ENCODE data around the gene PPFIBP2. TPM values are rescaled to one million over a fixed set of nuclear protein-coding genes. Genes with fewer than 3 reads are reported as not detected.

PPFIBP2 gene
- total RNA-seq, 1 donor from 2014 or later = 8.7 TPM

DNA sequence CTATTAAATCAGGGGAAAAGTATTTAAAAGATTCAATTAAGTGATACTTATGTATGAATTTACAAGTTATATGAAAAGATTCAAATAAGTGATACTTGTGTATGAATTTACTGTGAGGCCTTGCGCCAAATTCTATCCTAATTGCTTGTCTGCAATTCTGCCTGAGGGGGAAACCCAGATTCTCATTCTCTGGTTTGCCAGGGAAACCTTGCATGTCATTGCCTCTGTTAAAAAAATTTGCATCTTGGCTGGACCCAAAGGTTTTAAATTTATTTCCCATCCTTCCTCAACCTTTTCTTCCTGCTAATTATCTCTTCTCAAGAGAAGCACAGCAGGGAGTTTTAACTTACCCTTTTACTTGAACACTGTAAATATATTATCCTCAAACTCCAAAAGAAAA lies 14.7 kb upstream of the PPFIBP2 start:
- H3K4me1 ChIP-seq = peaks cover 8% of the 10 kb centered on the region
- peak overlapping the region; percentile 31 for H3K4me2 ChIP-seq
- peaks cover 4% of the 10 kb centered on the region for H3F3A ChIP-seq (ENCODE audit: low read depth)
- no peak overlapping the region for H3K9ac ChIP-seq
- no peaks in the 10 kb centered on the region for H3K27me3 ChIP-seq
- H3K79me2 ChIP-seq (ENCODE audit: low read depth) = no peaks in the 10 kb centered on the region
- H3K36me3 ChIP-seq = no peaks in the 10 kb centered on the region
- no peaks in the 10 kb centered on the region for H3K9me3 Mint-ChIP-seq
- no peaks in the 10 kb centered on the region for H4K20me1 ChIP-seq (ENCODE audit: low read depth)
- H3K27me3 Mint-ChIP-seq (ENCODE audit: insufficient read depth, low read depth) = no peaks in the 10 kb centered on the region
- no peaks in the 10 kb centered on the region for H3K36me3 Mint-ChIP-seq
- H3K4me1 Mint-ChIP-seq = no peaks in the 10 kb centered on the region
- no peak overlapping the region for H3K27ac Mint-ChIP-seq
- TF ChIP-seq EZH2 (IDR thresholded peaks at IDR 0.05) = no peak
- no peak overlapping the region for H3K4me3 Mint-ChIP-seq
- no peak overlapping the region for H3K4me3 ChIP-seq
- H2AFZ ChIP-seq (replicated peaks) = no peak overlapping the region
- no peak for DNase-seq (ENCODE audit: low spot score)
- H3K27ac ChIP-seq = no peak overlapping the region
- H3K9me3 ChIP-seq (ENCODE audit: low read depth) = no peaks in the 10 kb centered on the region

DNA sequence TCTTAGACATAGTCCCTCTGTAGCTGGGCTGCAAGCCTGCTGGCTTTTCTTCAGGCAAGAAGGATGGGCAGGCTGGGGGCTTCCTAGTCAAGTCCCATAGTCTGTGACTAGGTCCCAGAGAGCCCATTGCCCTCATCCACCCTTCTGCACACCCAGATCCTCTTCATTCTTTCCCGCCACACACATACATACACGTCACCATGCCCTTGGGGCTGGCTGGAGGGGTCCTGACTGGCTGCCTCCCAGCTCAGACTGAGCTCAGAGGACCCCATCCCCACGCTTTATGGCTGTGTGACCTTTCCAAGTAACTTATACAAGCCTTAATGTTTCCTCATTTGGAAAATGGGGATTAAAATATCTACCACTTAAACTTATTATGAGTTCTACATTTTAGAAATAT lies 13.5 kb upstream of the PPFIBP2 start:
- Mint-ChIP-seq H3K27me3 (ENCODE audit: insufficient read depth, low read depth) (no peaks in the 10 kb centered on the region), H3K27ac (no peak overlapping the region), H3K4me3 (no peak overlapping the region), H3K36me3 (no peaks in the 10 kb centered on the region), H3K4me1 (no peaks in the 10 kb centered on the region), H3K9me3 (no peaks in the 10 kb centered on the region)
- peaks cover 4% of the 10 kb centered on the region for H3F3A ChIP-seq (ENCODE audit: low read depth)
- no peaks in the 10 kb centered on the region for H3K27me3 ChIP-seq
- H3K4me3 ChIP-seq = no peak overlapping the region
- H2AFZ ChIP-seq (replicated peaks) = no peak overlapping the region
- no peaks in the 10 kb centered on the region for H4K20me1 ChIP-seq (ENCODE audit: low read depth)
- no peak overlapping the region for H3K9ac ChIP-seq
- peaks cover 8% of the 10 kb centered on the region for H3K4me1 ChIP-seq
- H3K36me3 ChIP-seq = no peaks in the 10 kb centered on the region
- H3K27ac ChIP-seq = no peak overlapping the region
- no peak for TF ChIP-seq EZH2 (IDR thresholded peaks at IDR 0.05)
- no peak for TF ChIP-seq EZH2phosphoT487 (IDR thresholded peaks at IDR 0.05)
- TF ChIP-seq CTCF (IDR thresholded peaks at IDR 0.05) = no peak
- no peak overlapping the region for H3K4me2 ChIP-seq
- DNase-seq (ENCODE audit: low spot score) = no peak
- no peaks in the 10 kb centered on the region for H3K9me3 ChIP-seq (ENCODE audit: low read depth)
- H3K79me2 ChIP-seq (ENCODE audit: low read depth) = no peaks in the 10 kb centered on the region

GRCh38 chr11:7501251-7501650 lies 12.5 kb upstream of the PPFIBP2 start:
- Mint-ChIP-seq H3K9me3 (no peaks in the 10 kb centered on the region), H3K4me1 (no peaks in the 10 kb centered on the region), H3K27ac (no peak overlapping the region), H3K4me3 (no peak overlapping the region), H3K27me3 (ENCODE audit: insufficient read depth, low read depth) (no peaks in the 10 kb centered on the region), H3K36me3 (no peaks in the 10 kb centered on the region)
- Histone ChIP-seq H3K79me2 (ENCODE audit: low read depth) (no peaks in the 10 kb centered on the region), H3K4me3 (no peak overlapping the region), H3K4me1 (peaks cover 8% of the 10 kb centered on the region), H4K20me1 (ENCODE audit: low read depth) (no peaks in the 10 kb centered on the region), H3F3A (ENCODE audit: low read depth) (peaks cover 4% of the 10 kb centered on the region), H3K36me3 (no peaks in the 10 kb centered on the region), H3K27ac (no peak overlapping the region), H3K9ac (no peak overlapping the region), H2AFZ (replicated peaks) (no peak overlapping the region), H3K4me2 (no peak overlapping the region), H3K27me3 (no peaks in the 10 kb centered on the region), H3K9me3 (ENCODE audit: low read depth) (no peaks in the 10 kb centered on the region)
- TF ChIP-seq CTCF (IDR thresholded peaks at IDR 0.05) = no peak
- TF ChIP-seq EZH2phosphoT487 (IDR thresholded peaks at IDR 0.05) = no peak
- TF ChIP-seq EZH2 (IDR thresholded peaks at IDR 0.05) = no peak
- DNase-seq (ENCODE audit: low spot score) = no peak

DNA sequence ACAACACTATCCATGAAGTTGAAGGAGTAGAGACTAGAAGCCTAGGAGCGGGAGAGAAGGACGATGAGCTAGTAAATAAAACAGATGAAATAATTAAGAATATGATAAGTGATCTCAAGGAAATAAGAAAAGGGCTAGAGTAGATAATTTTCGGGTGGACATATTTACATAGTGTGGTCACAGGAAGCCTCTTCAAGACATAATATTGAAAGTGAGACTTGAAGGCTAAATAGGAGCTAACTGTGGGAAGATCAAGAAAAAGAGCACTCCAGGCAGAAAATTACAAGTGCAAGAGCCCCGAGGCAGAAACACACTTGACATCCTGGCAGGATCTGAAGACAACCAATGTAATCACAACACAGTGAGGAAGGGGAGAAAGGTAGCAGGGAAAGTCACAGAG lies 11.9 kb upstream of the PPFIBP2 start:
- Histone ChIP-seq H3K9ac (no peak overlapping the region), H3K4me3 (no peak overlapping the region), H3K4me1 (peaks cover 8% of the 10 kb centered on the region), H3K36me3 (no peaks in the 10 kb centered on the region), H3K27ac (no peak overlapping the region), H3K27me3 (no peaks in the 10 kb centered on the region), H2AFZ (replicated peaks) (no peak overlapping the region), H3F3A (ENCODE audit: low read depth) (peaks cover 4% of the 10 kb centered on the region), H3K9me3 (ENCODE audit: low read depth) (no peaks in the 10 kb centered on the region), H4K20me1 (ENCODE audit: low read depth) (no peaks in the 10 kb centered on the region), H3K79me2 (ENCODE audit: low read depth) (no peaks in the 10 kb centered on the region), H3K4me2 (no peak overlapping the region)
- no peaks in the 10 kb centered on the region for H3K4me1 Mint-ChIP-seq
- no peak for DNase-seq (ENCODE audit: low spot score)
- no peaks in the 10 kb centered on the region for H3K36me3 Mint-ChIP-seq
- no peaks in the 10 kb centered on the region for H3K9me3 Mint-ChIP-seq
- no peak overlapping the region for H3K4me3 Mint-ChIP-seq
- H3K27ac Mint-ChIP-seq = no peak overlapping the region
- no peaks in the 10 kb centered on the region for H3K27me3 Mint-ChIP-seq (ENCODE audit: insufficient read depth, low read depth)
- TF ChIP-seq EZH2 (IDR thresholded peaks at IDR 0.05) = no peak
- TF ChIP-seq EZH2phosphoT487 (IDR thresholded peaks at IDR 0.05) = no peak
- no peak for TF ChIP-seq CTCF (IDR thresholded peaks at IDR 0.05)

All from neural progenitor cell (in vitro differentiated cells).